ENCODE measurements around the gene KIF3B. TPM values are rescaled to one million over a fixed set of nuclear protein-coding genes. Genes with fewer than 3 reads are reported as not detected.
A peak's percentile ranks its signal among the peaks of the same experiment; 100 is the strongest.

KIF3B gene
- total and polyA plus RNA-seq, 2 of the 13 experiments (the other 11 are each of a cell fraction or from before 2014, with no cell fraction given), result 23.6 to 28.8 TPM

DNA sequence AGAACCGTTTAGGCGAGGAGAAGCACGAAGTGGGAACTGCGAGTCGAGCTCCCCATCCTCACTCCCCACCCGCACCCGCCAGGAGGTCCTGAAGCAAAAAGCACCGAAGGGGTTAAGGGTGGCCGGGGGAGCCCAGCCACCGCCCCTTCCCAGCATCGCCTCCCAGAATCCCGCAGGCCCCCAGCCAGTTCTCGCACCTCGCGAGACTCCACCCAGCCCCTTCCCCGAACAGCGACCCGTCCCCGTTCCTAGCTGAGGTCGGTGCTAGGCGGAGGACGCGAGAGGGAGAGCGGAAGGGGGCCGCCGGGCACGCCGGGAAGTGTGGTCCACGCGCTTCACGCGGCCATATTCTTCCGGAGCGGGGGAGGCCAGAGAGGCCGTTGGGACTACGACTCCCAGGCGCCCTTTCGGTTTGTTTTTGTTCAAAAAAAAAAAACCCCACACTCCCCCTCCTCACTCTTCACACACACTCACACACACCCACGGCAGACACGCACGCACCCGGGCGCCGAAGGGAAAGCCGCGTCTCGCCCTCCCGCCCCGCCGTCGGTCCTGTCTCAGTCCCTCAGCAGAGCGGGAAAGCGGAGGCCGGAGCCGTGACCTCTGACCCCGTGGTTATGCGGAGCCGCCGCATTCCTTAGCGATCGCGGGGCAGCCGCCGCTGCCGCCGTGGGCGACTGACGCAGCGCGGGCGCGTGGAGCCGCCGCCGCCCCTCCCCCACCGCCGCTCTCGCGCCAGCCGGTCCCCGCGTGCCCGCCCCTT lies 80.6 kb downstream of the KIF3B start, which contains the start of gene ASXL1 (continued):
- 0 out of 2 replicates have a peak, but pooled peaks have one; percentile 36 for TF ChIP-seq ZNF234 (CRISPR knock-in tag; conservative IDR thresholded peaks at IDR 0.05)
- TF ChIP-seq RARA (CRISPR knock-in tag; IDR thresholded peaks at IDR 0.05), result peak; percentile 70; the same call in 1 of the 2 replicates
- TF ChIP-seq SIX1 (CRISPR knock-in tag; IDR thresholded peaks at IDR 0.05; ENCODE audit: borderline replicate concordance), result peak; percentile 64; the same call in 1 of the 2 replicates
- TF ChIP-seq ZNF879 (CRISPR knock-in tag; IDR thresholded peaks at IDR 0.05), result no peak; the same call in 1 of the 2 replicates
- TF ChIP-seq, protein P1, sequence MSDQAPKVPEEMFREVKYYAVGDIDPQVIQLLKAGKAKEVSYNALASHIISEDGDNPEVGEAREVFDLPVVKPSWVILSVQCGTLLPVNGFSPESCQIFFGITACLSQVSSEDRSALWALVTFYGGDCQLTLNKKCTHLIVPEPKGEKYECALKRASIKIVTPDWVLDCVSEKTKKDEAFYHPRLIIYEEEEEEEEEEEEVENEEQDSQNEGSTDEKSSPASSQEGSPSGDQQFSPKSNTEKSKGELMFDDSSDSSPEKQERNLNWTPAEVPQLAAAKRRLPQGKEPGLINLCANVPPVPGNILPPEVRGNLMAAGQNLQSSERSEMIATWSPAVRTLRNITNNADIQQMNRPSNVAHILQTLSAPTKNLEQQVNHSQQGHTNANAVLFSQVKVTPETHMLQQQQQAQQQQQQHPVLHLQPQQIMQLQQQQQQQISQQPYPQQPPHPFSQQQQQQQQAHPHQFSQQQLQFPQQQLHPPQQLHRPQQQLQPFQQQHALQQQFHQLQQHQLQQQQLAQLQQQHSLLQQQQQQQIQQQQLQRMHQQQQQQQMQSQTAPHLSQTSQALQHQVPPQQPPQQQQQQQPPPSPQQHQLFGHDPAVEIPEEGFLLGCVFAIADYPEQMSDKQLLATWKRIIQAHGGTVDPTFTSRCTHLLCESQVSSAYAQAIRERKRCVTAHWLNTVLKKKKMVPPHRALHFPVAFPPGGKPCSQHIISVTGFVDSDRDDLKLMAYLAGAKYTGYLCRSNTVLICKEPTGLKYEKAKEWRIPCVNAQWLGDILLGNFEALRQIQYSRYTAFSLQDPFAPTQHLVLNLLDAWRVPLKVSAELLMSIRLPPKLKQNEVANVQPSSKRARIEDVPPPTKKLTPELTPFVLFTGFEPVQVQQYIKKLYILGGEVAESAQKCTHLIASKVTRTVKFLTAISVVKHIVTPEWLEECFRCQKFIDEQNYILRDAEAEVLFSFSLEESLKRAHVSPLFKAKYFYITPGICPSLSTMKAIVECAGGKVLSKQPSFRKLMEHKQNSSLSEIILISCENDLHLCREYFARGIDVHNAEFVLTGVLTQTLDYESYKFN (CRISPR knock-in tag; conservative IDR thresholded peaks at IDR 0.05), result peak; percentile 86
- peak; percentile 39; the same call in 1 of the 2 replicates for TF ChIP-seq MAFF (IDR thresholded peaks at IDR 0.05; ENCODE audit: low read depth, low read length)
- peak; percentile 28 for TF ChIP-seq STAT5B (CRISPR knock-in tag; IDR thresholded peaks at IDR 0.05)
- peak; percentile 99 for TF ChIP-seq ZNF543 (CRISPR knock-in tag; IDR thresholded peaks at IDR 0.05)
- TF ChIP-seq SP4 (CRISPR knock-in tag; IDR thresholded peaks at IDR 0.05), result peak; percentile 81
- TF ChIP-seq CHD4 (IDR thresholded peaks at IDR 0.05; ENCODE audit: borderline replicate concordance, low read length), result no peak
- TF ChIP-seq, protein P2, sequence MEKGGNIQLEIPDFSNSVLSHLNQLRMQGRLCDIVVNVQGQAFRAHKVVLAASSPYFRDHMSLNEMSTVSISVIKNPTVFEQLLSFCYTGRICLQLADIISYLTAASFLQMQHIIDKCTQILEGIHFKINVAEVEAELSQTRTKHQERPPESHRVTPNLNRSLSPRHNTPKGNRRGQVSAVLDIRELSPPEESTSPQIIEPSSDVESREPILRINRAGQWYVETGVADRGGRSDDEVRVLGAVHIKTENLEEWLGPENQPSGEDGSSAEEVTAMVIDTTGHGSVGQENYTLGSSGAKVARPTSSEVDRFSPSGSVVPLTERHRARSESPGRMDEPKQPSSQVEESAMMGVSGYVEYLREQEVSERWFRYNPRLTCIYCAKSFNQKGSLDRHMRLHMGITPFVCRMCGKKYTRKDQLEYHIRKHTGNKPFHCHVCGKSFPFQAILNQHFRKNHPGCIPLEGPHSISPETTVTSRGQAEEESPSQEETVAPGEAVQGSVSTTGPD (CRISPR knock-in tag; IDR thresholded peaks at IDR 0.05), result no peak
- TF ChIP-seq EHMT2 (IDR thresholded peaks at IDR 0.05; ENCODE audit: borderline replicate concordance, low read depth, low read length), result no peak
- TF ChIP-seq GZF1 (CRISPR knock-in tag; IDR thresholded peaks at IDR 0.05), result 0 out of 2 replicates have a peak, but pooled peaks have one; percentile 8
- TF ChIP-seq SRF (IDR thresholded peaks at IDR 0.05; ENCODE audit: low read depth, low read length), result no peak
- TF ChIP-seq ZNF878 (CRISPR knock-in tag; IDR thresholded peaks at IDR 0.05), result peak; percentile 91; the same call in 1 of the 2 replicates
- no peak for TF ChIP-seq ZNF737 (CRISPR knock-in tag; IDR thresholded peaks at IDR 0.05; ENCODE audit: borderline replicate concordance)
- peak; percentile 88; the same call in 1 of the 2 replicates for TF ChIP-seq ZNF766 (CRISPR knock-in tag; IDR thresholded peaks at IDR 0.05; ENCODE audit: borderline replicate concordance)
- TF ChIP-seq ZNF773 (CRISPR knock-in tag; IDR thresholded peaks at IDR 0.05; ENCODE audit: borderline replicate concordance), result peak; percentile 49; the same call in 1 of the 2 replicates
- no peak for TF ChIP-seq ATRX (CRISPR knock-in tag; IDR thresholded peaks at IDR 0.05; ENCODE audit: borderline replicate concordance)
- TF ChIP-seq TOE1 (CRISPR knock-in tag; IDR thresholded peaks at IDR 0.05), result 0 out of 2 replicates have a peak, but pooled peaks have one; percentile 30
- TF ChIP-seq NFE2 (CRISPR knock-in tag; IDR thresholded peaks at IDR 0.05), result no peak
- 0 out of 2 replicates have a peak, but pooled peaks have one; percentile 86 for TF ChIP-seq ZNF572 (CRISPR knock-in tag; IDR thresholded peaks at IDR 0.05)
- no peak for TF ChIP-seq PCBP2 (optimal IDR thresholded peaks at IDR 0.05; ENCODE audit: low read depth, low read length, poor library complexity, severe bottlenecking)
- TF ChIP-seq REL (CRISPR knock-in tag; conservative IDR thresholded peaks at IDR 0.05), result no peak
- TF ChIP-seq HOXA9 (CRISPR knock-in tag; IDR thresholded peaks at IDR 0.05; ENCODE audit: borderline replicate concordance), result 0 out of 2 replicates have a peak, but pooled peaks have one; percentile 3
- TF ChIP-seq TSC22D2 (CRISPR knock-in tag; IDR thresholded peaks at IDR 0.05; ENCODE audit: borderline replicate concordance), result peak; percentile 58; the same call in 1 of the 2 replicates
